Epithelial cell of prostate (primary cell): ENCODE data around the gene WDR7.
"Not testable (repeated sequence)": the region's sequence is repeated elsewhere in the genome, so short reads cannot be mapped to it uniquely, and the experiment has no call there.

Source experiments
- DNase-seq: peaks from one replicate; pipeline ENCODE4 v3.0.0-alpha.2; 2011; ENCODE audit warnings: low read depth, low spot score
- H3K27ac ChIP-seq: fragments of 450-650 bp; 2 replicates; pipeline ENCODE4 v1.5.1; 2017; ENCODE audit warnings: mild to moderate bottlenecking

The WDR7 gene

GRCh38 chr18:56651771-56652092, 573 bp downstream of the WDR7 start:
- DNase-seq, result no peak
- peak overlapping the region; percentile 73 for H3K27ac ChIP-seq

GRCh38 chr18:56652802-56653201, 1.6 kb downstream of the WDR7 start:
- no peak for DNase-seq
- H3K27ac ChIP-seq, result no peak overlapping the region

GRCh38 chr18:56654280-56654679, 3.1 kb downstream of the WDR7 start:
- H3K27ac ChIP-seq, DNase-seq: not testable (repeated sequence)

- DNase-seq, result no peak
- no peak overlapping the region for H3K27ac ChIP-seq
Observed at GRCh38 chr18:56658261-56658660, 7.1 kb downstream of the WDR7 start.

- H3K27ac ChIP-seq, result no peak overlapping the region
- no peak for DNase-seq
Observed at GRCh38 chr18:56659111-56659510, 8.0 kb downstream of the WDR7 start.

- H3K27ac ChIP-seq, result no peak overlapping the region
- no peak for DNase-seq
Observed at GRCh38 chr18:56660655-56661054, 9.5 kb downstream of the WDR7 start.

GRCh38 chr18:56661360-56662062, 10.4 kb downstream of the WDR7 start:
- no peak for DNase-seq
- no peak overlapping the region for H3K27ac ChIP-seq

GRCh38 chr18:56662063-56662408, 10.9 kb downstream of the WDR7 start:
- DNase-seq, result no peak
- H3K27ac ChIP-seq, result no peak overlapping the region

- no peak overlapping the region for H3K27ac ChIP-seq
- DNase-seq, result no peak
Observed at GRCh38 chr18:56662502-56662901, 11.3 kb downstream of the WDR7 start.

- DNase-seq, result no peak
- H3K27ac ChIP-seq, result no peak overlapping the region
Observed at GRCh38 chr18:56662902-56663301, 11.7 kb downstream of the WDR7 start.

- DNase-seq, result no peak
Observed at GRCh38 chr18:56672391-56672790, 21.2 kb downstream of the WDR7 start.

GRCh38 chr18:56672981-56673380, 21.8 kb downstream of the WDR7 start:
- DNase-seq, result no peak

More at GRCh38 chr18:56672391-56672790, 21.2 kb downstream of the WDR7 start:
- no peak overlapping the region for H3K27ac ChIP-seq

GRCh38 chr18:56676639-56677038, 25.5 kb downstream of the WDR7 start:
- no peak for DNase-seq
- H3K27ac ChIP-seq, result no peak overlapping the region

More at GRCh38 chr18:56672981-56673380, 21.8 kb downstream of the WDR7 start:
- no peak overlapping the region for H3K27ac ChIP-seq

GRCh38 chr18:56678836-56679565, 27.8 kb downstream of the WDR7 start:
- H3K27ac ChIP-seq, result no peak overlapping the region

GRCh38 chr18:56684277-56684676, 33.1 kb downstream of the WDR7 start:
- H3K27ac ChIP-seq, result no peak overlapping the region
- no peak for DNase-seq

More at GRCh38 chr18:56678836-56679565, 27.8 kb downstream of the WDR7 start:
- peak; percentile 45 for DNase-seq

GRCh38 chr18:56691530-56691929, 40.4 kb downstream of the WDR7 start:
- DNase-seq, result no peak
- H3K27ac ChIP-seq, result no peak overlapping the region

- peak; percentile 71 for DNase-seq
- no peak overlapping the region for H3K27ac ChIP-seq
Observed at GRCh38 chr18:56696966-56697365, 45.8 kb downstream of the WDR7 start.

GRCh38 chr18:56702946-56703345, 51.8 kb downstream of the WDR7 start:
- H3K27ac ChIP-seq, result no peak overlapping the region
- DNase-seq, result no peak

- DNase-seq, result peak; percentile 78
- no peak overlapping the region for H3K27ac ChIP-seq
Observed at GRCh38 chr18:56709463-56709862, 58.3 kb downstream of the WDR7 start.

- no peak for DNase-seq
- no peak overlapping the region for H3K27ac ChIP-seq
Observed at GRCh38 chr18:56711708-56712445, 60.7 kb downstream of the WDR7 start.

- no peak overlapping the region for H3K27ac ChIP-seq
Observed at GRCh38 chr18:56712761-56713160, 61.6 kb downstream of the WDR7 start.

More at GRCh38 chr18:56712761-56713160, 61.6 kb downstream of the WDR7 start:
- no peak for DNase-seq
